Measurements from ENCODE around the gene DOCK7.

The DOCK7 gene

GRCh38 chr1:62405247-62405646, 282.9 kb downstream of the DOCK7 start:
- FAIRE-seq: no peak

Measured in colon (tissue), 2 donors.